Caco-2 (cell line): ENCODE data around the gene SHOC1. TPM values are rescaled to one million over a fixed set of nuclear protein-coding genes. Genes with fewer than 3 reads are reported as not detected.

Experiments used
- BruUV-seq: library from RNA; stranded (reverse); fragments of 400-500 nt; replicated peaks from 2 replicates; lab custom pipeline; 2021; lab: Mats Ljungman, UMichigan
- CTCF ChIA-PET: fragments of 300-600 bp; sonication (Branson Sonifier 250); formaldehyde crosslinking; loops from one replicate; lab custom pipeline; 2022; ENCODE audit warnings: antibody characterized with exemption; lab: Charles Lee
- POLR2A ChIA-PET: fragments of 300-600 bp; sonication (Branson Sonifier 250); formaldehyde crosslinking; loops from one replicate; lab custom pipeline; 2022; ENCODE audit warnings: antibody characterized with exemption; lab: Charles Lee
- DNase-seq, 2 experiments: peaks; one replicate each; pipeline versions ENCODE4 v3.0.0 to v3.0.0-alpha.2; 2020 to 2022
- H3K27me3 ChIP-seq: replicated peaks from 2 replicates; pipeline ENCODE4 v1.6.0; 2011; ENCODE audit warnings: low read length; ENCODE audit not compliant: control insufficient read depth, insufficient read depth
- H3K36me3 ChIP-seq: 2 replicates; pipeline ENCODE4 v1.5.1; 2011; ENCODE audit warnings: low read length; ENCODE audit not compliant: control insufficient read depth, insufficient read depth
- H3K4me1 ChIP-seq: fragments of 250-450 bp; sonication (Bioruptor Pico); 2 replicates; pipeline ENCODE4 v1.5.1; 2020; ENCODE audit warnings: mild to moderate bottlenecking
- H3K4me3 ChIP-seq: 2 replicates; pipeline ENCODE4 v1.5.1; 2011; ENCODE audit warnings: low read depth, mild to moderate bottlenecking, control low read depth, low read length
- H3K9me3 ChIP-seq: fragments of 250-450 bp; sonication (Bioruptor Pico); 2 replicates; pipeline ENCODE4 v1.5.1; 2020; ENCODE audit warnings: mild to moderate bottlenecking, moderate library complexity
- H3K27ac Mint-ChIP-seq: one replicate; pipeline ENCODE4 v1.8.0; 2022; ENCODE audit warnings: mixed read lengths; ENCODE audit not compliant: unreplicated experiment
- H3K27me3 Mint-ChIP-seq: one replicate; pipeline ENCODE4 v1.8.0; 2022; ENCODE audit warnings: mixed read lengths; ENCODE audit not compliant: insufficient read depth, unreplicated experiment
- H3K36me3 Mint-ChIP-seq: one replicate; pipeline ENCODE4 v1.8.0; 2022; ENCODE audit warnings: mild to moderate bottlenecking, mixed read lengths; ENCODE audit not compliant: insufficient read depth, unreplicated experiment
- H3K4me1 Mint-ChIP-seq: one replicate; pipeline ENCODE4 v1.8.0; 2022; ENCODE audit warnings: low read depth, mixed read lengths; ENCODE audit not compliant: unreplicated experiment
- H3K4me3 Mint-ChIP-seq: one replicate; pipeline ENCODE4 v1.8.0; 2022; ENCODE audit warnings: mild to moderate bottlenecking, moderate library complexity, mixed read lengths; ENCODE audit not compliant: unreplicated experiment
- H3K9me3 Mint-ChIP-seq: one replicate; pipeline ENCODE4 v1.8.0; 2022; ENCODE audit warnings: mixed read lengths; ENCODE audit not compliant: unreplicated experiment
- CTCF ChIP-seq, 2 experiments: fragments of 200-600 bp in 1 of 2; IDR thresholded peaks; 1 replicate in 1 of 2; 2 replicates in 1 of 2; pipeline versions ENCODE4 v1.5.1 to v1.8.0; 2011 to 2022; ENCODE audit warnings: antibody characterized with exemption in 1 of 2, control low read depth in 1 of 2, inconsistent platforms in 1 of 2, low read depth in 1 of 2, low read length in 1 of 2, mild to moderate bottlenecking in 1 of 2, moderate library complexity in 1 of 2; ENCODE audit not compliant: insufficient read depth in 1 of 2, severe bottlenecking in 1 of 2, unreplicated experiment in 1 of 2
- intact Hi-C: fragments of 100-400 bp; cut with micrococcal nuclease; formaldehyde crosslinking; loops from one replicate; pipeline ENCODE4 v1.10.0; 2022; ENCODE audit not compliant: unreplicated experiment
- total RNA-seq: library from RNA; stranded (reverse); gene quantifications from 2 replicates; pipeline ENCODE4 v1.2.3, GENCODE V29; 2022

The SHOC1 gene
- total RNA-seq, 1 experiment from 2014 or later = not detected

- CTCF ChIA-PET = no interaction called here
- POLR2A ChIA-PET = no interaction called here
- intact Hi-C loops = no loop called here
Observed at GRCh38 chr9:111825468-111826145, 30.9 kb upstream of the SHOC1 start.

GRCh38 chr9:111821006-111821528, 26.3 kb upstream of the SHOC1 start:
- Mint-ChIP-seq H3K4me1 (peaks cover 12% of the 10 kb centered on the region), H3K9me3 (no peaks in the 10 kb centered on the region), H3K36me3 (no peaks in the 10 kb centered on the region), H3K27me3 (no peaks in the 10 kb centered on the region), H3K27ac (no peak overlapping the region), H3K4me3 (no peak overlapping the region)
- H3K4me1 ChIP-seq = peaks cover 18% of the 10 kb centered on the region
- no TSS peak for BruUV-seq
- intact Hi-C loops = no loop called here
- ChIA-PET CTCF (no interaction called here), POLR2A (no interaction called here)
- H3K9me3 ChIP-seq = no peaks in the 10 kb centered on the region; the same call in 1 of the 2 replicates
- no peak for TF ChIP-seq CTCF (IDR thresholded peaks at IDR 0.05; ENCODE audit: insufficient read depth in 1 of 2, low read depth in 1 of 2, low read length in 1 of 2, severe bottlenecking in 1 of 2, unreplicated experiment in 1 of 2)
- H3K4me3 ChIP-seq = no peak overlapping the region
- no peaks in the 10 kb centered on the region for H3K27me3 ChIP-seq
- H3K36me3 ChIP-seq = no peaks in the 10 kb centered on the region
- no peak for DNase-seq

More at GRCh38 chr9:111825468-111826145, 30.9 kb upstream of the SHOC1 start:
- no TSS peak for BruUV-seq
- H3K9me3 ChIP-seq = no peaks in the 10 kb centered on the region; the same call in 1 of the 2 replicates
- TF ChIP-seq CTCF (IDR thresholded peaks at IDR 0.05; ENCODE audit: insufficient read depth in 1 of 2, low read depth in 1 of 2, low read length in 1 of 2, severe bottlenecking in 1 of 2, unreplicated experiment in 1 of 2) = no peak
- H3K4me3 ChIP-seq = no peak overlapping the region
- Mint-ChIP-seq H3K36me3 (no peaks in the 10 kb centered on the region), H3K4me1 (no peaks in the 10 kb centered on the region), H3K9me3 (no peaks in the 10 kb centered on the region), H3K27ac (no peak overlapping the region), H3K27me3 (no peaks in the 10 kb centered on the region), H3K4me3 (no peak overlapping the region)
- DNase-seq = no peak
- H3K27me3 ChIP-seq = no peaks in the 10 kb centered on the region
- H3K36me3 ChIP-seq = no peaks in the 10 kb centered on the region
- no peaks in the 10 kb centered on the region for H3K4me1 ChIP-seq

- ChIA-PET CTCF (no interaction called here), POLR2A (no interaction called here)
- no peak for DNase-seq
- H3K36me3 Mint-ChIP-seq = no peaks in the 10 kb centered on the region
- no peaks in the 10 kb centered on the region; the same call in 1 of the 2 replicates for H3K9me3 ChIP-seq
- TF ChIP-seq CTCF (IDR thresholded peaks at IDR 0.05; ENCODE audit: insufficient read depth in 1 of 2, low read depth in 1 of 2, low read length in 1 of 2, severe bottlenecking in 1 of 2, unreplicated experiment in 1 of 2) = no peak
- no peak overlapping the region for H3K4me3 Mint-ChIP-seq
- no peak overlapping the region for H3K4me3 ChIP-seq
- no peaks in the 10 kb centered on the region for H3K27me3 Mint-ChIP-seq
- no peaks in the 10 kb centered on the region for H3K36me3 ChIP-seq
- intact Hi-C loops = no loop called here
- no TSS peak for BruUV-seq
- H3K4me1 Mint-ChIP-seq = peaks cover 12% of the 10 kb centered on the region
- no peak overlapping the region for H3K27ac Mint-ChIP-seq
- peaks cover 18% of the 10 kb centered on the region for H3K4me1 ChIP-seq
- H3K27me3 ChIP-seq = no peaks in the 10 kb centered on the region
- H3K9me3 Mint-ChIP-seq = no peaks in the 10 kb centered on the region
Observed at GRCh38 chr9:111819360-111819759, 24.6 kb upstream of the SHOC1 start.
